ENCODE data around the gene LPA.
"Not testable (repeated sequence)": the region's sequence is repeated elsewhere in the genome, so short reads cannot be mapped to it uniquely, and the experiment has no call there.

- TF ChIP-seq, protein P1, sequence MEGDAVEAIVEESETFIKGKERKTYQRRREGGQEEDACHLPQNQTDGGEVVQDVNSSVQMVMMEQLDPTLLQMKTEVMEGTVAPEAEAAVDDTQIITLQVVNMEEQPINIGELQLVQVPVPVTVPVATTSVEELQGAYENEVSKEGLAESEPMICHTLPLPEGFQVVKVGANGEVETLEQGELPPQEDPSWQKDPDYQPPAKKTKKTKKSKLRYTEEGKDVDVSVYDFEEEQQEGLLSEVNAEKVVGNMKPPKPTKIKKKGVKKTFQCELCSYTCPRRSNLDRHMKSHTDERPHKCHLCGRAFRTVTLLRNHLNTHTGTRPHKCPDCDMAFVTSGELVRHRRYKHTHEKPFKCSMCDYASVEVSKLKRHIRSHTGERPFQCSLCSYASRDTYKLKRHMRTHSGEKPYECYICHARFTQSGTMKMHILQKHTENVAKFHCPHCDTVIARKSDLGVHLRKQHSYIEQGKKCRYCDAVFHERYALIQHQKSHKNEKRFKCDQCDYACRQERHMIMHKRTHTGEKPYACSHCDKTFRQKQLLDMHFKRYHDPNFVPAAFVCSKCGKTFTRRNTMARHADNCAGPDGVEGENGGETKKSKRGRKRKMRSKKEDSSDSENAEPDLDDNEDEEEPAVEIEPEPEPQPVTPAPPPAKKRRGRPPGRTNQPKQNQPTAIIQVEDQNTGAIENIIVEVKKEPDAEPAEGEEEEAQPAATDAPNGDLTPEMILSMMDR (IDR thresholded peaks at IDR 0.05; ENCODE audit: control extremely low read depth in 1 of 3, insufficient read depth in 1 of 3, low read depth in 1 of 3, low read length in 3 of 3), result not testable (repeated sequence)
- TF ChIP-seq POLR2AphosphoS5 (IDR thresholded peaks at IDR 0.05; ENCODE audit: low read depth, low read length); POLR2A (IDR thresholded peaks at IDR 0.05; ENCODE audit: control extremely low read depth in 1 of 2, low read depth in 2 of 2, low read length in 2 of 2): not testable (repeated sequence)
Measured at GRCh38 chr6:160701918-160702680, 38.0 kb upstream of the LPA start, which contains the start of gene PLG.
